HCT116 (cell line): ENCODE measurements around the gene CDH13. TPM values are rescaled to one million over a fixed set of nuclear protein-coding genes. Genes with fewer than 3 reads are reported as not detected.

Experiments
- ATAC-seq: fragments of 200-7000 bp; cut with Tn5 transposase; 2 replicates; pipeline ENCODE4 v1.9.1; 2020; ENCODE audit warnings: mild to moderate bottlenecking, moderate library complexity
- BruUV-seq: library from RNA; stranded (reverse); fragments of 400-500 nt; replicated peaks from 2 replicates; lab custom pipeline; 2021; lab: Mats Ljungman, UMichigan
- CTCF ChIA-PET: fragments of 300-600 bp; sonication (Branson Sonifier 250); formaldehyde crosslinking; loops from one replicate; lab custom pipeline; 2021; ENCODE audit warnings: antibody characterized with exemption; lab: Charles Lee
- POLR2A ChIA-PET: fragments of 300-600, 350-600 bp; sonication (Branson Sonifier 250); formaldehyde crosslinking; loops from one replicate; lab custom pipeline; 2021; ENCODE audit warnings: antibody characterized with exemption; lab: Charles Lee
- RAD21 ChIA-PET, 2 experiments: fragments of 300-600 bp; sonication (Branson Sonifier 250); formaldehyde crosslinking; loops; one replicate each; lab custom pipeline; 2023; ENCODE audit warnings: low total read pairs in 2 of 2; ENCODE audit not compliant: uncharacterized antibody in 2 of 2, unreplicated experiment in 2 of 2, low non-redundant PET in 1 of 2; lab: Charles Lee
- DNase-seq: peaks from one replicate; pipeline ENCODE4 v3.0.0-alpha.2; 2010; ENCODE audit warnings: low read depth, low spot score
- H2AFZ ChIP-seq: fragments of 200-600 bp; shearing (Covaris generic), sonication (generic); 2 replicates; pipeline ENCODE4 v1.6.1; 2017; ENCODE audit warnings: low read depth, mixed run types, mixed read lengths, antibody characterized with exemption, low read length; ENCODE audit not compliant: poor library complexity, severe bottlenecking
- H3K27ac ChIP-seq: 2 replicates; pipeline ENCODE4 v1.5.1; 2012; ENCODE audit warnings: low read depth, low read length
- H3K27me3 ChIP-seq: fragments of 200-600 bp; sonication (generic); 2 replicates; pipeline ENCODE4 v1.6.1; 2016; ENCODE audit warnings: mixed run types, low read length, mixed read lengths; ENCODE audit not compliant: insufficient read depth
- H3K36me3 ChIP-seq, 2 experiments: fragments of 200-500 bp in 1 of 2; fragments of 200-600 bp in 1 of 2; sonication (Bioruptor generic) in 1 of 2; sonication (generic) in 1 of 2; 2 replicates each; pipeline versions ENCODE4 v1.5.1 to v1.6.1; 2014 to 2016; ENCODE audit warnings: low read length in 2 of 2, inconsistent platforms in 1 of 2, mixed read lengths in 1 of 2, mixed run types in 1 of 2; ENCODE audit not compliant: insufficient read depth in 2 of 2, control insufficient read depth in 1 of 2
- H3K4me1 ChIP-seq, 2 experiments: fragments of 200-600 bp in 1 of 2; sonication (generic) in 1 of 2; 2 replicates each; pipeline versions ENCODE4 v1.5.1 to v1.6.1; 2012 to 2017; ENCODE audit warnings: low read length in 2 of 2, inconsistent platforms in 1 of 2, mild to moderate bottlenecking in 1 of 2, mixed read lengths in 1 of 2, mixed run types in 1 of 2, moderate library complexity in 1 of 2; ENCODE audit not compliant: insufficient read depth in 2 of 2, control insufficient read depth in 1 of 2
- H3K4me2 ChIP-seq: fragments of 200-600 bp; sonication (generic); 2 replicates; pipeline ENCODE4 v1.6.1; 2017; ENCODE audit warnings: mixed run types, low read length, mixed read lengths
- H3K4me3 ChIP-seq, 2 experiments: fragments of 200-600 bp in 1 of 2; sonication (generic) in 1 of 2; replicated peaks in 1 of 2; 2 replicates each; pipeline ENCODE4 v1.5.1; 2011 to 2016; ENCODE audit warnings: low read length in 2 of 2, control low read depth in 1 of 2, low read depth in 1 of 2, mild to moderate bottlenecking in 1 of 2, mixed read lengths in 1 of 2, mixed run types in 1 of 2
- H3K79me2 ChIP-seq: fragments of 200-600 bp; sonication (generic); 2 replicates; pipeline ENCODE4 v1.6.1; 2017; ENCODE audit warnings: mild to moderate bottlenecking, mixed run types, low read length, moderate library complexity, mixed read lengths; ENCODE audit not compliant: insufficient read depth
- H3K9ac ChIP-seq: fragments of 200-600 bp; sonication (generic); 2 replicates; pipeline ENCODE4 v1.6.1; 2016; ENCODE audit warnings: low read length, mixed read lengths
- H3K9me2 ChIP-seq: fragments of 200-600 bp; sonication (generic), shearing (Covaris generic); 2 replicates; pipeline ENCODE4 v1.6.1; 2017; ENCODE audit warnings: mixed run types, mild to moderate bottlenecking, moderate library complexity; ENCODE audit not compliant: insufficient read depth
- H3K9me3 ChIP-seq, 2 experiments: fragments of 200-500 bp in 1 of 2; fragments of 200-600 bp in 1 of 2; sonication (Bioruptor generic) in 1 of 2; sonication (generic) in 1 of 2; 2 replicates each; pipeline ENCODE4 v1.6.1; 2014 to 2017; ENCODE audit warnings: low read length in 2 of 2, mixed read lengths in 2 of 2, inconsistent platforms in 1 of 2, low read depth in 1 of 2, mild to moderate bottlenecking in 1 of 2, mixed run types in 1 of 2, moderate library complexity in 1 of 2; ENCODE audit not compliant: control insufficient read depth in 1 of 2, insufficient read depth in 1 of 2
- H4K20me1 ChIP-seq: fragments of 200-600 bp; sonication (generic), shearing (Covaris generic); 2 replicates; pipeline ENCODE4 v1.6.1; 2017; ENCODE audit warnings: mixed run types, mild to moderate bottlenecking, moderate library complexity; ENCODE audit not compliant: insufficient read depth
- CBX3 ChIP-seq: IDR thresholded peaks from 2 replicates; pipeline ENCODE4 v1.6.1; 2012; ENCODE audit warnings: low read depth
- CEBPB ChIP-seq: IDR thresholded peaks from 2 replicates; pipeline ENCODE4 v1.6.1; 2012; ENCODE audit warnings: low read depth
- EGR1 ChIP-seq: IDR thresholded peaks from 2 replicates; pipeline ENCODE4 v1.6.1; 2012; ENCODE audit warnings: low read depth
- ELF1 ChIP-seq: IDR thresholded peaks from 2 replicates; pipeline ENCODE4 v1.6.1; 2012; ENCODE audit warnings: low read depth, borderline replicate concordance
- EZH2 ChIP-seq: fragments of 200-600 bp; sonication (generic); IDR thresholded peaks from 2 replicates; pipeline ENCODE4 v1.6.1; 2017; ENCODE audit warnings: antibody characterized with exemption, mixed run types
- EZH2phosphoT487 ChIP-seq: fragments of 200-600 bp; IDR thresholded peaks from 2 replicates; pipeline ENCODE4 v1.6.1; 2018; ENCODE audit warnings: antibody characterized with exemption, borderline replicate concordance
- FOSL1 ChIP-seq: IDR thresholded peaks from 2 replicates; pipeline ENCODE4 v1.6.1; 2012; ENCODE audit warnings: low read depth
- JUND ChIP-seq: IDR thresholded peaks from 2 replicates; pipeline ENCODE4 v1.6.1; 2012
- POLR2A ChIP-seq: IDR thresholded peaks from 2 replicates; pipeline ENCODE4 v1.7.0; 2011; ENCODE audit warnings: borderline replicate concordance; ENCODE audit not compliant: insufficient read depth, insufficient read length; ENCODE audit errors: extremely low read depth
- POLR2AphosphoS5 ChIP-seq: IDR thresholded peaks from 2 replicates; pipeline ENCODE4 v1.6.1; 2011; ENCODE audit warnings: mild to moderate bottlenecking, low read depth, low read length, moderate library complexity
- SP1 ChIP-seq: IDR thresholded peaks from 2 replicates; pipeline ENCODE4 v1.6.1; 2012; ENCODE audit warnings: low read depth
- SRF ChIP-seq: IDR thresholded peaks from 2 replicates; pipeline ENCODE4 v1.6.1; 2012; ENCODE audit warnings: low read depth
- TCF7L2 ChIP-seq: IDR thresholded peaks from 2 replicates; pipeline ENCODE4 v1.7.0; 2011; ENCODE audit warnings: borderline replicate concordance, inconsistent platforms; ENCODE audit not compliant: insufficient read depth, insufficient read length; ENCODE audit errors: extremely low read depth
- ZFX ChIP-seq: fragments of 450-650 bp; IDR thresholded peaks from 2 replicates; pipeline ENCODE4 v1.6.1; 2017
- ZNF274 ChIP-seq: fragments of 200-500 bp; sonication (Bioruptor generic); IDR thresholded peaks from 2 replicates; pipeline ENCODE4 v1.6.1; 2014; ENCODE audit warnings: mild to moderate bottlenecking, low read depth, low read length, inconsistent platforms
- intact Hi-C: fragments of 100-400 bp; cut with micrococcal nuclease; formaldehyde crosslinking; loops from 2 replicates; pipeline ENCODE4 v1.10.0; 2022
- total RNA-seq: library from RNA; stranded (reverse); gene quantifications from one replicate; pipeline ENCODE4 v1.2.1, GENCODE V29; 2021; ENCODE audit not compliant: unreplicated experiment
- TF ChIP-seq, protein P1 (sequence below): IDR thresholded peaks from 2 replicates; pipeline ENCODE4 v1.6.1; 2012
- TF ChIP-seq, protein P2 (sequence below): IDR thresholded peaks from 2 replicates; pipeline ENCODE4 v1.6.1; 2012; ENCODE audit warnings: low read depth
- TF ChIP-seq, protein P3 (sequence below): IDR thresholded peaks from 2 replicates; pipeline ENCODE4 v1.6.1; 2011; ENCODE audit warnings: mild to moderate bottlenecking, low read length, moderate library complexity; ENCODE audit not compliant: insufficient replicate concordance; ENCODE audit errors: extremely low read depth
- TF ChIP-seq, protein P4 (sequence below), 3 experiments: fragments of 200-600 bp in 1 of 3; sonication (generic) in 1 of 3; IDR thresholded peaks in 2 of 3; conservative IDR thresholded peaks in 1 of 3; 2 replicates each; pipeline ENCODE4 v1.5.1; 2012 to 2017; ENCODE audit warnings: low read depth in 2 of 3, low read length in 2 of 3, antibody characterized with exemption in 1 of 3, borderline replicate concordance in 1 of 3, control low read depth in 1 of 3, mild to moderate bottlenecking in 1 of 3, mixed read lengths in 1 of 3, mixed run types in 1 of 3, moderate library complexity in 1 of 3; ENCODE audit not compliant: insufficient read depth in 1 of 3

The CDH13 gene
- total RNA-seq, 1 experiment from 2014 or later = not detected

DNA sequence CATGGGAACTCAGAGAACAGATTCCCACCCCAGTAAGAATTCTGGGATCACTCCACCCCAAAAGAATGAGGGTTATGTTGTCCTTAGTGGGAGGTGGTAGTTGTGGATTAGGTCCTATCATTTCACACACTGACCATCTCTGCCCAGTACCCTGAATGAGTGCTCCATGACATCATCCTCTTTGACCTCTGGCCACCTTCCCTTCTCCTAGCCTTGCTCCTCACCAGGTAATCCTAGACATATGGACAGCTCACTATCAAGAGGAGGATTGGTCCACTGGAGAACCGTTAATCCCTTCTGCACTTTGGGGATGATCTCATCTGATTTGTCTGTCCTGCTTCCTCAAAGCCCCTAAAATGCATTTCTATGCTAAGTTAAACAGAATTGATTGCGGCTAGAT is 642.8 kb downstream of the CDH13 start:
- RAD21 ChIA-PET = no interaction called here
- Histone ChIP-seq H3K36me3 (no peaks in the 10 kb centered on the region), H3K9me3 (peaks cover 0 to 10% of the 10 kb centered on the region in 2 experiments; a peak in 1 of 4 replicates), H3K4me3 (no peak overlapping the region), H3K4me2 (no peak overlapping the region), H4K20me1 (no peaks in the 10 kb centered on the region), H3K4me1 (no peaks in the 10 kb centered on the region), H3K9me2 (no peaks in the 10 kb centered on the region), H3K9ac (no peak overlapping the region), H2AFZ (no peak overlapping the region), H3K27ac (no peak overlapping the region), H3K27me3 (no peaks in the 10 kb centered on the region), H3K79me2 (no peaks in the 10 kb centered on the region)
- POLR2A ChIA-PET = no interaction called here
- CTCF ChIA-PET = no interaction called here
- intact Hi-C loops = no loop called here
- DNase-seq (no peak), ATAC-seq (no peak)
- TF ChIP-seq, protein P1, sequence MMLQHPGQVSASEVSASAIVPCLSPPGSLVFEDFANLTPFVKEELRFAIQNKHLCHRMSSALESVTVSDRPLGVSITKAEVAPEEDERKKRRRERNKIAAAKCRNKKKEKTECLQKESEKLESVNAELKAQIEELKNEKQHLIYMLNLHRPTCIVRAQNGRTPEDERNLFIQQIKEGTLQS = no peak
- no peak for TF ChIP-seq EZH2phosphoT487
- TF ChIP-seq, protein P2, sequence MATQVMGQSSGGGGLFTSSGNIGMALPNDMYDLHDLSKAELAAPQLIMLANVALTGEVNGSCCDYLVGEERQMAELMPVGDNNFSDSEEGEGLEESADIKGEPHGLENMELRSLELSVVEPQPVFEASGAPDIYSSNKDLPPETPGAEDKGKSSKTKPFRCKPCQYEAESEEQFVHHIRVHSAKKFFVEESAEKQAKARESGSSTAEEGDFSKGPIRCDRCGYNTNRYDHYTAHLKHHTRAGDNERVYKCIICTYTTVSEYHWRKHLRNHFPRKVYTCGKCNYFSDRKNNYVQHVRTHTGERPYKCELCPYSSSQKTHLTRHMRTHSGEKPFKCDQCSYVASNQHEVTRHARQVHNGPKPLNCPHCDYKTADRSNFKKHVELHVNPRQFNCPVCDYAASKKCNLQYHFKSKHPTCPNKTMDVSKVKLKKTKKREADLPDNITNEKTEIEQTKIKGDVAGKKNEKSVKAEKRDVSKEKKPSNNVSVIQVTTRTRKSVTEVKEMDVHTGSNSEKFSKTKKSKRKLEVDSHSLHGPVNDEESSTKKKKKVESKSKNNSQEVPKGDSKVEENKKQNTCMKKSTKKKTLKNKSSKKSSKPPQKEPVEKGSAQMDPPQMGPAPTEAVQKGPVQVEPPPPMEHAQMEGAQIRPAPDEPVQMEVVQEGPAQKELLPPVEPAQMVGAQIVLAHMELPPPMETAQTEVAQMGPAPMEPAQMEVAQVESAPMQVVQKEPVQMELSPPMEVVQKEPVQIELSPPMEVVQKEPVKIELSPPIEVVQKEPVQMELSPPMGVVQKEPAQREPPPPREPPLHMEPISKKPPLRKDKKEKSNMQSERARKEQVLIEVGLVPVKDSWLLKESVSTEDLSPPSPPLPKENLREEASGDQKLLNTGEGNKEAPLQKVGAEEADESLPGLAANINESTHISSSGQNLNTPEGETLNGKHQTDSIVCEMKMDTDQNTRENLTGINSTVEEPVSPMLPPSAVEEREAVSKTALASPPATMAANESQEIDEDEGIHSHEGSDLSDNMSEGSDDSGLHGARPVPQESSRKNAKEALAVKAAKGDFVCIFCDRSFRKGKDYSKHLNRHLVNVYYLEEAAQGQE = no peak
- TF ChIP-seq CEBPB = no peak
- TF ChIP-seq, protein P3, sequence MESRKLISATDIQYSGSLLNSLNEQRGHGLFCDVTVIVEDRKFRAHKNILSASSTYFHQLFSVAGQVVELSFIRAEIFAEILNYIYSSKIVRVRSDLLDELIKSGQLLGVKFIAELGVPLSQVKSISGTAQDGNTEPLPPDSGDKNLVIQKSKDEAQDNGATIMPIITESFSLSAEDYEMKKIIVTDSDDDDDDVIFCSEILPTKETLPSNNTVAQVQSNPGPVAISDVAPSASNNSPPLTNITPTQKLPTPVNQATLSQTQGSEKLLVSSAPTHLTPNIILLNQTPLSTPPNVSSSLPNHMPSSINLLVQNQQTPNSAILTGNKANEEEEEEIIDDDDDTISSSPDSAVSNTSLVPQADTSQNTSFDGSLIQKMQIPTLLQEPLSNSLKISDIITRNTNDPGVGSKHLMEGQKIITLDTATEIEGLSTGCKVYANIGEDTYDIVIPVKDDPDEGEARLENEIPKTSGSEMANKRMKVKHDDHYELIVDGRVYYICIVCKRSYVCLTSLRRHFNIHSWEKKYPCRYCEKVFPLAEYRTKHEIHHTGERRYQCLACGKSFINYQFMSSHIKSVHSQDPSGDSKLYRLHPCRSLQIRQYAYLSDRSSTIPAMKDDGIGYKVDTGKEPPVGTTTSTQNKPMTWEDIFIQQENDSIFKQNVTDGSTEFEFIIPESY = no peak
- TF ChIP-seq POLR2AphosphoS5 = no peak
- no peak for TF ChIP-seq FOSL1
- TF ChIP-seq TCF7L2 = no peak
- no peak for TF ChIP-seq ZFX
- TF ChIP-seq POLR2A = no peak
- no peak for TF ChIP-seq EZH2
- TF ChIP-seq JUND = no peak
- TF ChIP-seq EGR1 = no peak
- TF ChIP-seq ELF1 = no peak
- no peak for TF ChIP-seq SP1
- TF ChIP-seq ZNF274 = no peak
- TF ChIP-seq SRF = no peak
- TF ChIP-seq, protein P4, sequence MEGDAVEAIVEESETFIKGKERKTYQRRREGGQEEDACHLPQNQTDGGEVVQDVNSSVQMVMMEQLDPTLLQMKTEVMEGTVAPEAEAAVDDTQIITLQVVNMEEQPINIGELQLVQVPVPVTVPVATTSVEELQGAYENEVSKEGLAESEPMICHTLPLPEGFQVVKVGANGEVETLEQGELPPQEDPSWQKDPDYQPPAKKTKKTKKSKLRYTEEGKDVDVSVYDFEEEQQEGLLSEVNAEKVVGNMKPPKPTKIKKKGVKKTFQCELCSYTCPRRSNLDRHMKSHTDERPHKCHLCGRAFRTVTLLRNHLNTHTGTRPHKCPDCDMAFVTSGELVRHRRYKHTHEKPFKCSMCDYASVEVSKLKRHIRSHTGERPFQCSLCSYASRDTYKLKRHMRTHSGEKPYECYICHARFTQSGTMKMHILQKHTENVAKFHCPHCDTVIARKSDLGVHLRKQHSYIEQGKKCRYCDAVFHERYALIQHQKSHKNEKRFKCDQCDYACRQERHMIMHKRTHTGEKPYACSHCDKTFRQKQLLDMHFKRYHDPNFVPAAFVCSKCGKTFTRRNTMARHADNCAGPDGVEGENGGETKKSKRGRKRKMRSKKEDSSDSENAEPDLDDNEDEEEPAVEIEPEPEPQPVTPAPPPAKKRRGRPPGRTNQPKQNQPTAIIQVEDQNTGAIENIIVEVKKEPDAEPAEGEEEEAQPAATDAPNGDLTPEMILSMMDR (IDR thresholded peaks at IDR 0.05 in 2 of 3, conservative IDR thresholded peaks at IDR 0.05 in 1 of 3; ENCODE audit: borderline replicate concordance in 1 of 3, insufficient read depth in 1 of 3, low read depth in 2 of 3, low read length in 2 of 3) = no peak
- no peak for TF ChIP-seq CBX3
- no TSS peak for BruUV-seq
